Measurements from ENCODE around the gene ADAM17.

GRCh38 chr2:9441556-9441955, 114.1 kb downstream of the ADAM17 start:
- no peak for TF ChIP-seq CTCF (IDR thresholded peaks at IDR 0.05)
- TF ChIP-seq POLR2A (IDR thresholded peaks at IDR 0.05), result no peak
